Fibroblast of lung (primary cell): ENCODE results near the gene HTR3B. TPM values are rescaled to one million over a fixed set of nuclear protein-coding genes. Genes with fewer than 3 reads are reported as not detected.

Experiments used
- DNase-seq, 2 donors: peaks; one replicate each; pipeline versions ENCODE4 v3.0.0 to v3.0.0-alpha.2; 2010; ENCODE audit warnings: low read depth in 2 of 2
- H2AFZ ChIP-seq: 2 replicates; pipeline ENCODE4 v1.5.1; 2012; ENCODE audit warnings: low read length, control low read depth, inconsistent platforms
- H3K27ac ChIP-seq: 2 replicates; pipeline ENCODE4 v1.5.1; 2011; ENCODE audit warnings: low read length, control low read depth; ENCODE audit not compliant: insufficient read depth
- H3K27me3 ChIP-seq: 2 replicates; pipeline ENCODE4 v1.5.1; 2011; ENCODE audit warnings: mild to moderate bottlenecking, low read length; ENCODE audit not compliant: control insufficient read depth, insufficient read depth
- H3K36me3 ChIP-seq: 2 replicates; pipeline ENCODE4 v1.5.1; 2011; ENCODE audit warnings: low read length; ENCODE audit not compliant: control insufficient read depth, insufficient read depth
- H3K4me1 ChIP-seq: 2 replicates; pipeline ENCODE4 v1.5.1; 2011; ENCODE audit warnings: low read length; ENCODE audit not compliant: control insufficient read depth, insufficient read depth; ENCODE audit errors: extremely low read depth
- H3K4me2 ChIP-seq: 2 replicates; pipeline ENCODE4 v1.5.1; 2011; ENCODE audit warnings: low read length, control low read depth; ENCODE audit not compliant: insufficient read depth; ENCODE audit errors: extremely low read depth
- H3K4me3 ChIP-seq, 4 experiments: fragments of 200-600 bp in 1 of 4; sonication (generic) in 1 of 4; replicated peaks in 1 of 4; 2 replicates each; pipeline ENCODE4 v1.5.1; 2011 to 2016; ENCODE audit warnings: low read length in 4 of 4, low read depth in 3 of 4, mild to moderate bottlenecking in 3 of 4, control low read depth in 2 of 4, inconsistent platforms in 1 of 4, mixed read lengths in 1 of 4; ENCODE audit not compliant: insufficient read depth in 1 of 4; ENCODE audit errors: control extremely low read depth in 1 of 4
- H3K79me2 ChIP-seq: 2 replicates; pipeline ENCODE4 v1.5.1; 2012; ENCODE audit warnings: mild to moderate bottlenecking, low read length, inconsistent platforms; ENCODE audit not compliant: control insufficient read depth, insufficient read depth
- H3K9ac ChIP-seq: 2 replicates; pipeline ENCODE4 v1.5.1; 2011; ENCODE audit warnings: mild to moderate bottlenecking, low read length, control low read depth; ENCODE audit not compliant: insufficient read depth
- H3K9me3 ChIP-seq: 2 replicates; pipeline ENCODE4 v1.5.1; 2012; ENCODE audit warnings: low read depth, low read length; ENCODE audit not compliant: control insufficient read depth, insufficient read depth
- H4K20me1 ChIP-seq: 2 replicates; pipeline ENCODE4 v1.5.1; 2011; ENCODE audit warnings: low read length; ENCODE audit not compliant: control insufficient read depth, insufficient read depth; ENCODE audit errors: extremely low read depth
- EZH2 ChIP-seq: IDR thresholded peaks from 2 replicates; pipeline ENCODE4 v1.5.1; 2012; ENCODE audit warnings: low read length, control low read depth, mild to moderate bottlenecking; ENCODE audit errors: missing control alignments
- polyA plus RNA-seq, 2 donors: library from polyadenylated mRNA; depleted of rRNA in 1 of 2; stranded (reverse) in 1 of 2; unstranded in 1 of 2; fragments of >200 nt; gene quantifications; 2 replicates each; pipeline ENCODE4 v1.2.1, GENCODE V29; 2011 to 2012; ENCODE audit warnings: missing spikeins in 1 of 2
- total RNA-seq: library from RNA; depleted of rRNA; stranded (reverse); fragments of >200 nt; gene quantifications from 2 replicates; pipeline ENCODE4 v1.2.1, GENCODE V29; 2014
- TF ChIP-seq, protein P1 (sequence below), 2 donors: IDR thresholded peaks in 1 of 2; conservative IDR thresholded peaks in 1 of 2; 1 replicate in 1 of 2; 2 replicates in 1 of 2; pipeline ENCODE4 v1.5.1; 2011 to 2012; ENCODE audit warnings: low read length in 2 of 2, control low read depth in 1 of 2, inconsistent platforms in 1 of 2, low read depth in 1 of 2, mild to moderate bottlenecking in 1 of 2

Gene HTR3B
- total and polyA plus RNA-seq, 2 donors (not counting 1 experiment from before 2014, with no cell fraction given), result not detected

DNA sequence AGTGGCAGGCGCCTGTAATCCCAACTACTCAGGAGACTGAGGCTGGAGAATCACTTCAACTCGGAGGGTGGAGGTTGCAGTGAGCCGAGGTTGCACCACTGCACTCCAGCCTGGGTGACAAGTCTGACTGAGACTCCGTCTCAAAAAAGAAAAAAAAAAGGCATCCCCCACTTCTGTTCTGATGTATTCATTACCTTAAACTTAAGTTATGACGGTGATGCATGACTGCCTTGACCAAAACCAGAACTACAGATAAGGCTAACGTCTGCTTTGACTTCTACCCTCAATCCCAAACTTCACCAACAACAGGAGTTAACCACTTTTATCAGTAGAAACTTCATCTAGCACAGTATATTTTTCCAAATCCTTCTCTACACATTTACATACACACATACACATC lies 80.2 kb downstream of the HTR3B start:
- no peak overlapping the region for H3K4me2 ChIP-seq
- H3K27me3 ChIP-seq, result no peaks in the 10 kb centered on the region
- TF ChIP-seq EZH2, result no peak
- TF ChIP-seq, protein P1, sequence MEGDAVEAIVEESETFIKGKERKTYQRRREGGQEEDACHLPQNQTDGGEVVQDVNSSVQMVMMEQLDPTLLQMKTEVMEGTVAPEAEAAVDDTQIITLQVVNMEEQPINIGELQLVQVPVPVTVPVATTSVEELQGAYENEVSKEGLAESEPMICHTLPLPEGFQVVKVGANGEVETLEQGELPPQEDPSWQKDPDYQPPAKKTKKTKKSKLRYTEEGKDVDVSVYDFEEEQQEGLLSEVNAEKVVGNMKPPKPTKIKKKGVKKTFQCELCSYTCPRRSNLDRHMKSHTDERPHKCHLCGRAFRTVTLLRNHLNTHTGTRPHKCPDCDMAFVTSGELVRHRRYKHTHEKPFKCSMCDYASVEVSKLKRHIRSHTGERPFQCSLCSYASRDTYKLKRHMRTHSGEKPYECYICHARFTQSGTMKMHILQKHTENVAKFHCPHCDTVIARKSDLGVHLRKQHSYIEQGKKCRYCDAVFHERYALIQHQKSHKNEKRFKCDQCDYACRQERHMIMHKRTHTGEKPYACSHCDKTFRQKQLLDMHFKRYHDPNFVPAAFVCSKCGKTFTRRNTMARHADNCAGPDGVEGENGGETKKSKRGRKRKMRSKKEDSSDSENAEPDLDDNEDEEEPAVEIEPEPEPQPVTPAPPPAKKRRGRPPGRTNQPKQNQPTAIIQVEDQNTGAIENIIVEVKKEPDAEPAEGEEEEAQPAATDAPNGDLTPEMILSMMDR (conservative IDR thresholded peaks at IDR 0.05 in 1 of 2, IDR thresholded peaks at IDR 0.05 in 1 of 2; ENCODE audit: low read depth in 1 of 2, low read length in 2 of 2), result no peak
- no peaks in the 10 kb centered on the region for H3K9me3 ChIP-seq
- H3K4me3 ChIP-seq, result no peak overlapping the region
- DNase-seq, result no peak
- H3K79me2 ChIP-seq, result no peaks in the 10 kb centered on the region
- no peak overlapping the region for H3K9ac ChIP-seq
- no peak overlapping the region for H2AFZ ChIP-seq
- no peaks in the 10 kb centered on the region for H3K4me1 ChIP-seq
- no peaks in the 10 kb centered on the region for H3K36me3 ChIP-seq
- no peak overlapping the region for H3K27ac ChIP-seq
- no peaks in the 10 kb centered on the region for H4K20me1 ChIP-seq

DNA sequence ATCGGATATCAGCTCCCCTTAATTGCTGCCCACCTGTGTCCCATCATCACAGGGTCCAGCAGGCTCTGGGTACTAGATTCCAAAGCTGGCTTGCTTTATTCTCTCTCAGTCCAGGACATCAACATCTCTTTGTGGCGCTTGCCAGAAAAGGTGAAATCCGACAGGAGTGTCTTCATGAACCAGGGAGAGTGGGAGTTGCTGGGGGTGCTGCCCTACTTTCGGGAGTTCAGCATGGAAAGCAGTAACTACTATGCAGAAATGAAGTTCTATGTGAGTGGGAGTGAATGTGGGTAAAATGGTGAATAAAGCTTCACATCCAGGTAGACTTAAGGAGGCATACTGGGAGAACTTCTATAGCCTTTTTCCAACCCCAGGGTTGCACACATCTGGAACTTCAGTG lies 81.3 kb downstream of the HTR3B start:
- Histone ChIP-seq H3K27ac (no peak overlapping the region), H4K20me1 (no peaks in the 10 kb centered on the region), H3K79me2 (no peaks in the 10 kb centered on the region), H3K9me3 (no peaks in the 10 kb centered on the region), H3K36me3 (no peaks in the 10 kb centered on the region), H3K27me3 (no peaks in the 10 kb centered on the region), H3K4me1 (no peaks in the 10 kb centered on the region), H3K4me2 (no peak overlapping the region), H3K4me3 (no peak overlapping the region), H3K9ac (no peak overlapping the region), H2AFZ (no peak overlapping the region)
- TF ChIP-seq, protein P1 (conservative IDR thresholded peaks at IDR 0.05 in 1 of 2, IDR thresholded peaks at IDR 0.05 in 1 of 2; ENCODE audit: low read depth in 1 of 2, low read length in 2 of 2), result no peak
- TF ChIP-seq EZH2, result no peak
- DNase-seq, result no peak

DNA sequence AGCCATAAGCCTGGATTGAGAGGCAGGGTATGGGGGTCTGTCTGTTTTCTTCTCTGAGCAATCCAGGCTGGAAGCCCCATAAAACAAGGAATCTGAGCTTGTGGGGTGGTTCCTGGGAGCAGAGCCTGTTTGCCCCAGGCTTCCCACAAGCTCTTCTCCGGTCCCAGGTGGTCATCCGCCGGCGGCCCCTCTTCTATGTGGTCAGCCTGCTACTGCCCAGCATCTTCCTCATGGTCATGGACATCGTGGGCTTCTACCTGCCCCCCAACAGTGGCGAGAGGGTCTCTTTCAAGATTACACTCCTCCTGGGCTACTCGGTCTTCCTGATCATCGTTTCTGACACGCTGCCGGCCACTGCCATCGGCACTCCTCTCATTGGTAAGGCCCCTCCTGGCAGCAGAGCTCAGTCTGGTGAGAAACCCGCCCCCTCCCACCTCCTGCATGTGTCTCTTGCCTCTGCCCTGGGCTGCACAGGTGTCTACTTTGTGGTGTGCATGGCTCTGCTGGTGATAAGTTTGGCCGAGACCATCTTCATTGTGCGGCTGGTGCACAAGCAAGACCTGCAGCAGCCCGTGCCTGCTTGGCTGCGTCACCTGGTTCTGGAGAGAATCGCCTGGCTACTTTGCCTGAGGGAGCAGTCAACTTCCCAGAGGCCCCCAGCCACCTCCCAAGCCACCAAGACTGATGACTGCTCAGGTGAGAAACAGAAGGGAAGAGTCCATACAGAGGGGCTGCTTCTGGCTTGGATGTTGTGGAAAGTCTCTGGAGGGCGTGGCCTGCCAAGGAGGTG lies 82.0 kb downstream of the HTR3B start:
- no peak overlapping the region for H3K9ac ChIP-seq
- no peak overlapping the region for H3K4me2 ChIP-seq
- H3K27me3 ChIP-seq, result no peaks in the 10 kb centered on the region
- H3K79me2 ChIP-seq, result no peaks in the 10 kb centered on the region
- no peaks in the 10 kb centered on the region for H4K20me1 ChIP-seq
- no peak overlapping the region for H3K4me3 ChIP-seq
- no peaks in the 10 kb centered on the region for H3K9me3 ChIP-seq
- DNase-seq, result no peak
- no peak overlapping the region for H2AFZ ChIP-seq
- H3K4me1 ChIP-seq, result no peaks in the 10 kb centered on the region
- H3K27ac ChIP-seq, result no peak overlapping the region
- TF ChIP-seq EZH2, result no peak
- TF ChIP-seq, protein P1 (conservative IDR thresholded peaks at IDR 0.05 in 1 of 2, IDR thresholded peaks at IDR 0.05 in 1 of 2; ENCODE audit: low read depth in 1 of 2, low read length in 2 of 2), result no peak
- H3K36me3 ChIP-seq, result no peaks in the 10 kb centered on the region
